Endothelial cell of umbilical vein (primary cell): Measurements from ENCODE around the gene TMEM145. TPM values are rescaled to one million over a fixed set of nuclear protein-coding genes. Genes with fewer than 3 reads are reported as not detected.

Experiments
- BruUV-seq: library from RNA; stranded (reverse); fragments of 400-500 nt; replicated peaks from 2 replicates; lab custom pipeline; 2021; lab: Mats Ljungman, UMichigan
- CTCF ChIA-PET: fragments of 300-600, 350-600 bp; sonication (Branson Sonifier 250); formaldehyde crosslinking; loops from one replicate; lab custom pipeline; 2021; ENCODE audit warnings: antibody characterized with exemption, inconsistent platforms; lab: Charles Lee
- POLR2A ChIA-PET: fragments of 300-600, 350-600 bp; sonication (Branson Sonifier 250); formaldehyde crosslinking; loops from one replicate; lab custom pipeline; 2021; ENCODE audit warnings: antibody characterized with exemption, inconsistent platforms; lab: Charles Lee
- DNase-seq: peaks from one replicate; pipeline ENCODE4 v3.0.0-alpha.2; 2011; ENCODE audit warnings: low read depth, low spot score
- FAIRE-seq: peaks from 2 replicates; lab custom pipeline; 2011; peaks lifted over from hg19 to GRCh38; lab: Jason Lieb, UNC
- H2AFZ ChIP-seq: 2 replicates; pipeline ENCODE4 v1.6.0; 2012; ENCODE audit warnings: low read depth, low read length, control low read depth, inconsistent platforms
- H3K27ac ChIP-seq: 2 replicates; pipeline ENCODE4 v1.5.1; 2011; ENCODE audit warnings: low read depth, mild to moderate bottlenecking, control low read depth, low read length, moderate library complexity; ENCODE audit not compliant: insufficient read depth
- H3K27me3 ChIP-seq, 2 experiments: 2 replicates each; pipeline versions ENCODE4 v1.6.0 to v1.6.1; 2011; ENCODE audit warnings: low read length in 2 of 2, mixed read lengths in 1 of 2; ENCODE audit not compliant: control insufficient read depth in 2 of 2, insufficient read depth in 2 of 2
- H3K36me3 ChIP-seq, 2 experiments: 2 replicates in 1 of 2; 3 replicates in 1 of 2; pipeline ENCODE4 v1.5.1; 2011; ENCODE audit warnings: low read length in 2 of 2, mild to moderate bottlenecking in 1 of 2, moderate library complexity in 1 of 2; ENCODE audit not compliant: control insufficient read depth in 2 of 2, insufficient read depth in 2 of 2; ENCODE audit errors: extremely low read depth in 1 of 2
- H3K4me1 ChIP-seq: 3 replicates; pipeline ENCODE4 v1.5.1; 2011; ENCODE audit warnings: mild to moderate bottlenecking, low read length; ENCODE audit not compliant: control insufficient read depth, insufficient read depth; ENCODE audit errors: extremely low read depth
- H3K4me2 ChIP-seq: 2 replicates; pipeline ENCODE4 v1.6.1; 2011; ENCODE audit warnings: low read length, control low read depth, mixed read lengths; ENCODE audit not compliant: insufficient read depth
- H3K4me3 ChIP-seq, 3 experiments: fragments of 200-600 bp in 1 of 3; sonication (generic), shearing (Covaris generic) in 1 of 3; replicated peaks in 1 of 3; 2 replicates each; pipeline ENCODE4 v1.5.1; 2011 to 2016; ENCODE audit warnings: control low read depth in 3 of 3, low read length in 3 of 3, mild to moderate bottlenecking in 2 of 3, inconsistent platforms in 1 of 3, low read depth in 1 of 3, moderate library complexity in 1 of 3; ENCODE audit not compliant: insufficient read depth in 1 of 3
- H3K79me2 ChIP-seq: 2 replicates; pipeline ENCODE4 v1.6.0; 2012; ENCODE audit warnings: low read length, inconsistent platforms; ENCODE audit not compliant: control insufficient read depth, insufficient read depth
- H3K9ac ChIP-seq: replicated peaks from 2 replicates; pipeline ENCODE3; 2011; ENCODE audit warnings: low read length, control low read depth; ENCODE audit not compliant: insufficient read depth; ENCODE audit errors: extremely low read depth
- H3K9me1 ChIP-seq: replicated peaks from 3 replicates; pipeline ENCODE4 v1.6.0; 2011; ENCODE audit warnings: mild to moderate bottlenecking, low read length; ENCODE audit not compliant: control insufficient read depth, insufficient read depth; ENCODE audit errors: extremely low read depth
- H3K9me3 ChIP-seq: replicated peaks from 2 replicates; pipeline ENCODE4 v1.5.1; 2012; ENCODE audit warnings: low read length, inconsistent platforms; ENCODE audit not compliant: control insufficient read depth, insufficient read depth
- H4K20me1 ChIP-seq: replicated peaks from 2 replicates; pipeline ENCODE3; 2011; ENCODE audit warnings: mild to moderate bottlenecking, low read length; ENCODE audit not compliant: control insufficient read depth, insufficient read depth; ENCODE audit errors: extremely low read depth
- CTCF ChIP-seq, 2 donors: IDR thresholded peaks; 1 replicate in 1 of 2; 2 replicates in 1 of 2; pipeline ENCODE4 v1.5.1; 2011; ENCODE audit warnings: low read length in 2 of 2, mild to moderate bottlenecking in 2 of 2, moderate library complexity in 2 of 2, control low read depth in 1 of 2, inconsistent platforms in 1 of 2, low read depth in 1 of 2; ENCODE audit not compliant: insufficient read depth in 1 of 2; ENCODE audit errors: extremely low read depth in 1 of 2
- EZH2 ChIP-seq: IDR thresholded peaks from 2 replicates; pipeline ENCODE4 v1.6.1; 2012; ENCODE audit warnings: borderline replicate concordance, low read depth, mild to moderate bottlenecking, moderate library complexity, low read length, inconsistent platforms; ENCODE audit not compliant: severe bottlenecking
- FOS ChIP-seq: IDR thresholded peaks from 2 replicates; pipeline ENCODE4 v1.6.1; 2011; ENCODE audit warnings: mild to moderate bottlenecking, low read length, moderate library complexity, borderline replicate concordance; ENCODE audit not compliant: insufficient read depth
- GATA2 ChIP-seq: IDR thresholded peaks from 2 replicates; pipeline ENCODE4 v1.7.0; 2011; ENCODE audit warnings: low read depth, mild to moderate bottlenecking, moderate library complexity, mixed read lengths, low read length; ENCODE audit not compliant: insufficient read length, insufficient read depth
- JUN ChIP-seq: IDR thresholded peaks from 2 replicates; pipeline ENCODE4 v1.6.1; 2011; ENCODE audit warnings: borderline replicate concordance, low read depth; ENCODE audit not compliant: insufficient read length, insufficient read depth
- MAX ChIP-seq: IDR thresholded peaks from 2 replicates; pipeline ENCODE4 v1.6.1; 2011; ENCODE audit not compliant: insufficient read depth, insufficient read length
- MYC ChIP-seq: IDR thresholded peaks from one replicate; pipeline ENCODE4 v1.6.1; 2011; ENCODE audit warnings: mild to moderate bottlenecking, low read depth, low read length
- POLR2A ChIP-seq: IDR thresholded peaks from 2 replicates; pipeline ENCODE4 v1.6.1; 2012; ENCODE audit warnings: low read depth, mild to moderate bottlenecking, control low read depth, low read length
- POLR2AphosphoS5 ChIP-seq: IDR thresholded peaks from 2 replicates; pipeline ENCODE4 v1.6.1; 2012; ENCODE audit warnings: low read depth, mild to moderate bottlenecking, control low read depth, low read length, moderate library complexity; ENCODE audit not compliant: insufficient read depth
- dilution Hi-C: fragments of 300-500 bp; cut with MboI; formaldehyde crosslinking; loops from one replicate; pipeline ENCODE4 v1.15.0; 2019; ENCODE audit warnings: low sequenced_read_pairs; ENCODE audit not compliant: extremely low pct_ligation_motif_present
- intact Hi-C: fragments of 100-400 bp; cut with micrococcal nuclease; formaldehyde crosslinking; loops from one replicate; pipeline ENCODE4 v1.10.0; 2022
- polyA plus RNA-seq, 4 experiments: library from polyadenylated mRNA; depleted of rRNA in 3 of 4; stranded (reverse) in 3 of 4; unstranded in 1 of 4; fragments of >200 nt; gene quantifications; 2 replicates each; pipeline versions ENCODE4 v1.2.1 to v1.2.3, GENCODE V29; 2011 to 2012; ENCODE audit warnings: missing spikeins in 1 of 4
- total RNA-seq: library from RNA; stranded (reverse); gene quantifications from 2 replicates; pipeline ENCODE4 v1.2.3, GENCODE V29; 2021

The TMEM145 gene
- total and polyA plus RNA-seq, 2 donors (not counting 3 experiments of a cell fraction or from before 2014, with no cell fraction given), result not detected

GRCh38 chr19:42272989-42273406 is 40.1 kb upstream of the TMEM145 start:
- peaks cover 44% of the 10 kb centered on the region for H3K79me2 ChIP-seq
- no peaks in the 10 kb centered on the region for H4K20me1 ChIP-seq
- H2AFZ ChIP-seq, result no peak overlapping the region
- peaks cover 28% of the 10 kb centered on the region for H3K4me1 ChIP-seq
- no peak for FAIRE-seq
- intact Hi-C loops (no loop called here), dilution Hi-C loops (no loop called here)
- no peak overlapping the region for H3K9ac ChIP-seq
- no peak overlapping the region for H3K4me2 ChIP-seq
- H3K36me3 ChIP-seq, result peaks cover 12 to 28% of the 10 kb centered on the region in 2 experiments
- no peaks in the 10 kb centered on the region for H3K9me1 ChIP-seq
- H3K27ac ChIP-seq, result no peak overlapping the region
- ChIA-PET CTCF (no interaction called here), POLR2A (no interaction called here)
- no peak for DNase-seq
- H3K27me3 ChIP-seq, result no peaks in the 10 kb centered on the region
- TF ChIP-seq GATA2, result no peak
- no peak for TF ChIP-seq POLR2AphosphoS5
- TF ChIP-seq EZH2, result no peak
- no peak for TF ChIP-seq MYC
- no peak for TF ChIP-seq JUN
- TF ChIP-seq MAX, result no peak
- no peak for TF ChIP-seq FOS
- no peak for TF ChIP-seq POLR2A
- TF ChIP-seq CTCF (IDR thresholded peaks at IDR 0.05; ENCODE audit: extremely low read depth in 1 of 2, insufficient read depth in 1 of 2, low read depth in 1 of 2, low read length in 2 of 2), result no peak
- H3K4me3 ChIP-seq, result no peak overlapping the region
- no TSS peak for BruUV-seq
- H3K9me3 ChIP-seq, result no peaks in the 10 kb centered on the region
